Stimulated activated CD8-positive, alpha-beta memory T cell treated with anti-CD3 and anti-CD28 coated beads, Interleukin-4, amount 100 ng/mL, for 48 hours (primary cell): Measurements from ENCODE around the gene EPHA5.

ENCODE experiments used
- DNase-seq: peaks from one replicate; pipeline ENCODE4 v3.0.0-alpha.2; 2020

The EPHA5 gene

GRCh38 chr4:65623506-65623905 is 46.8 kb downstream of the EPHA5 start:
- no peak for DNase-seq

- DNase-seq = no peak
Measured at GRCh38 chr4:65617416-65617815, 52.9 kb downstream of the EPHA5 start.

GRCh38 chr4:65604515-65604914 is 65.8 kb downstream of the EPHA5 start:
- no peak for DNase-seq

- no peak for DNase-seq
Measured at GRCh38 chr4:65600656-65601055, 69.6 kb downstream of the EPHA5 start.

DNA sequence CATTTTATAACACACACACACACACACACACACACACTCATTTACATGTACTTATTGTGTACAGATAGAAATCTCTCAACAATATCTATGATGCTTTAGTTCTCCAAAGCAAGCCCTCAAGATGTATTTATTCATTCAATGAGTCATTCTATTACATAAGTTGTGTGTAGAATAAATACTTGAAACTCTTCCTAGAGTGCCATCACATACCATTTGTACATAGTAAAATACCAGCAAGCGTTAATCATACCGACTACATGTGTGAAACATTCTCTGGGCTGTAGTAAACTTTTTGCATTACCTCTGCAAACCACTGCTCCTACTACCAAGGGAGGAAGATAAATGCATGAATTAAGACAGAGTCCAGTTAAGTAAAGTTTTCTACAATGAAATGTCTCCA is 70.9 kb downstream of the EPHA5 start:
- DNase-seq = no peak

DNA sequence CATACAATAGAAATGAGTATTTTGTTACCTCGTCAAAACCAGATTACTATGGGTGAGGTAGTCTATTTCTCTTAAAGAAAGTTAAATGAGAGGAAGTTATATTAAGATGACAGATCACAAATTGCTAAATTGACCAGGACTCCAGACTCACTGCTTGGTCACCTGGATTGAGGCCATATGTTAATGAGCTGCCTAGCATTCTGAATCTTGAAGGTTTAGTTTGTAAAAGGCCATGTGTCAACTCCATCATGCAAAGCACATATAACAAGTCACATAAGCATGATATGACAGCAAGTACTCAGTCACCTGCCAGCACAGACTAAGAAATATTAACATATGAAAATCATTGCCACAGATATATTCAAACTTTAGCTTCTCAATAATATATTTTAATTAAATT is 72.6 kb downstream of the EPHA5 start:
- DNase-seq = no peak

- no peak for DNase-seq
Measured at GRCh38 chr4:65592089-65592488, 78.2 kb downstream of the EPHA5 start.

DNA sequence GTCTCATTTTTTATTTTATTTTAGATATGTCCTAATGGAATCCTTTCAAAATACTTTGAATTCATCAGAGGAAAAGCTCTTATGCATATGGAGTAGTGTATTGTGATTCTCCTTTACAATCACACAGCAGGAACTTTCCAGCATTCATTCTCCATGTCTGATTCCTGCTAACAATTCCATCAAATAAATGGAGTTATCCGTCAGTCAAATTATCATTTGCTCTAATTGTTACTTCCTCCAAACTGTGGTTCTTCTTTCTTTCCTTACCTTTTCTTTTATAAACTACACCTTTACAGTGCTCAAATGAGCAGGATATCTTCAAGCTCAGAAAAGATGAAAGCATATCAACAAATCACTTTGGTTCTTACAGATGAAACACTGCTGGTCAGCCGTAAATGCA is 80.4 kb downstream of the EPHA5 start:
- no peak for DNase-seq

DNA sequence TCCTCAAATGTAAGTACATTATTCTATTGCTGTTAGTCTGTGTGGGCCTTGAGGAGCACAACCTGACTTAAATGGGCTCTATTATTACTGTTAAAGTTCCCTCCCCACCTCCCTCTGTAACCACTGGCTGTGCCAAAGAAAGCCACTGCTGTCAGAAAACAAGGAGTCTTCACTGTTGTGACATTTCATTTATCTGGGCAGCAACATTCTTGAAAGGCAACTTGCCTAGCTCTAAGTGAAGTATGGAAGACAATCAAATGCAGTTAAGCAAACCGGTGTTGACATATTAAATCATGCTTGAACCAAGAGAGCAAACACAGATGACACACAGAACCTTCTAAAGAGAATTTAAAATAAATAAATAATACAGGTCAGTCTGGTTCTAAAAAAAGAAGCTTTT is 81.0 kb downstream of the EPHA5 start:
- no peak for DNase-seq

- DNase-seq = no peak
Measured at GRCh38 chr4:65580551-65580950, 89.7 kb downstream of the EPHA5 start.

DNA sequence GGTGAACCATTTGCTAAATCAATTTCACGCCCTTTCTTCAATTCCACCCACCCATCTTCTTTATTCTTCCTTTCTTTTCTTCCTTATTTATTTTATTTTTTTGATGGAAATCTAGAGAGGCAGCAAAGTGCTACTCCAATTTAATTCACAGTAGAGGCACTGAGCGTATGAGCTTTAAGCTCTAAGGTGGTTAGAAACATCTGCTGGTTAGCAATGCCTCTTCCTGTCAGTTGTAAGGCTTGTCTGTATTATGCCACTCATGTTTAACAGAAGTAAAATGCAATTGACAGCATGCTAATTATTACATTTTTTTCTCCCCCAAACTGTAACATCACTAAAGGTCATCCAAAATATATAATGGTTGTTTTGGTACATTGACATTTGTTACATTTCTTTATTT is 103.8 kb downstream of the EPHA5 start:
- DNase-seq = no peak

- no peak for DNase-seq
Measured at GRCh38 chr4:65561164-65561563, 109.1 kb downstream of the EPHA5 start.

DNA sequence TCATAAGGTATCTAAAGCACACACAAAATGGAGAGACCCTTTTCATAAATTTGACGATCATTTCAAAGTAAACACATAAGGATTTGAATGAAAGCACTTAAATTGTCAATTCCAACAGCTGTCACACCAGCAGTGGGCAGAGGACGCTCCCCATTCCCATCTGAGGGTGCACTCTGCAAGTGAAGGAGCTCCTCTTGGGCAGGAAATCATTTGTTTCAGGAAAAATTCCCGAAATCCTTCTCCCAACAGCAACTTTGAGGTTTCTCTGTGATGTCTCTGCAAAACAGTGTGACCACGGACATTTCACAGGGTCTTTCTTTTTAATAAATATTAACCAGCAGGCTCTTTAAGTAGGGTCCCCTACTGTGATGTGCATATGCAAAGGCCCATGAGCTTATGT is 111.0 kb downstream of the EPHA5 start:
- no peak for DNase-seq

DNA sequence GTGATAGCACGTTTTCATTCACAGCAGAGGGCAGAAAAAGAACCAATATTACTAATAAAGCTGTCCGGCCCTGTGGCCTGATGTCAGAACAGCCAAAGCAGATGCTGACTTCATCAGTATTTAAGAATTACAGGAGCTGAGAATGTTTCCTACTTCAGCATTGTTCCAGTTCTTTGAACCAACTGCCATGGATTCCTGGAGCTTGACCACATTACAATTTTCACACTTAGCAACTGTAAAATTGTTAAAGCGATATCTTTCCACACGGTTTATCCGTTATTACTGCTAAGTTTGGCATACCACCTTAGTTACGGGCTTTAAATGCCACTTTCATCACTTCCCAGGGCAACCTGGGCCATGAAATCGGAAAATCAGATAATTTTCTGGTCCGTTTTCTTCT is 118.2 kb downstream of the EPHA5 start:
- no peak for DNase-seq

DNA sequence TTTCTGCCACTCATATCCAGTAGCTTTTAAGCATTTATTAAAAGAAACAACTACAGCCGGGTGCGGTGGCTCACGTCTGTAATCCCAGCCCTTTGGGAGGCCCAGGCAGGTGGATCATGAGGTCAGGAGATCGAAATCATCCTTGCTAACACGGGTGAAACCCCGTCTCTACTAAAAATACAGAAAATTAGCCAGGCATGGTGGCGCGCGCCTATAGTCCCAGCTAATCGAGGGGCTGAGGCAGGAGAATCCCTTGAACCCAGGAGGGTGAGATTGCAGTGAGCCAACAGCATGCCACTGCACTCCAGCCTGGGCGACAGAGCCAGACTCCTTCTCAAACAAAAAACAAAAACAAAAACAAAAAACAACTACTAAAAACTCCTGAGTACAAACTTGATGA is 119.8 kb downstream of the EPHA5 start:
- no peak for DNase-seq

DNA sequence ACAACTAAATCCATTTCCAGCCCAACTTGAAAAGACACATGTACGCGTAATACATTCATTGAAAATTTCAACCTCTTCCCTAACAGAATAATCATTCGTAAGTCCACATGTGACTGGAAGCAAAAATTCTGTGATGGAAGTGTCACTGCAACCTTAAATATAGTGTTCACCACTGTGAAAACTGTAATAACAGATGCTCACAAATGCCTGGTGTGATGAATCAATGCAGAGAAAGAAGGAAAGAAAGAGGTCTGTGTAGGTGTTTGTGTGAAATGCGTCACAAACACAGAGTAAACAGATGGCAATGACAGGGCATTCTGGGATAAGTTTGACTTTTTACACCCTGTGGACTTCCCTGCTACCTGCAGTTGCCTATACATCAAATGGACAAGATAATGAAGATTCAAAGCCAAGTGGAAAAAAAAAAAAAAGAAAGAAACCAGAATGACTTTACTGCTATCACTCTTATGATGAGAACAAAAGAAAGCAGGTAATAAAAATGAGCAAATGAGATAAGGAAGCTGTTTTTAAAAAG is 123.3 kb downstream of the EPHA5 start:
- no peak for DNase-seq

DNA sequence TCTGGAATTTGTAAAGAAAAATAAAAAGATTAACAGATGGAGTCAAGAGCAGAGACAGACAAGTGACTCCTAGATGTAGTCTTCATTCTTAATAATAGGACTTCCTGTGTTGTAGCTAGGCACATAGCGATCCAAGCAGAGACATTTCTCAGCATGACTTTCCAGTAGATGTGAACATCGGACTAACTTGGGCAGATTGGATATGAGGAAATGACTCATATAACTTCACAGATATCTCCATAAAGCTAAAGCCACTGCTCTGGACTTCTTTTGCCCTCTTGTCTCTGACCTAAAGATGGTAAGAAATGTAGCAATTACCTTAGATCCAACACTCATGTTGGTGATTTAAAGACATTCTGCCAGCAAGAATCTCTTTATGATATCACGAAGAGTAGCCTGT is 131.7 kb downstream of the EPHA5 start:
- no peak for DNase-seq

- no peak for DNase-seq
Measured at GRCh38 chr4:65535113-65535512, 135.2 kb downstream of the EPHA5 start.

DNA sequence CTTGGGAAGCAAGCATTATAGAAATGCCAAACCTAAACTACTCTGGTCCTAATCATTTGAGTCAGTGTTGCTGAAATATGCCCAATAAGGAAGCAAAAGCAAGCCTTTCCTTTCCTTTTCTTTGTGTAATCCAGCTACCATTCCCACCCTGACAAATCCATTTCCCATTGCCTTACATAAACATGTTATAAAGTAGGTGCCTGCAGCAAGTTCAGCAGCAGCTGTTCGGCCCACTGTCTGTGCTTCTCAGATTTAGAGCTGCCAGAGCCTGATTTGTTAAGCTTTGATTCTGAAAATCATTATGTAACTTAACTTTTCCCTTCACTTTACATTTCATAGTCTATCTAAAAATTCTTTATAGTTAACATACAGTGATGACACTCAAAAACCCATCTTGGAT is 148.6 kb downstream of the EPHA5 start:
- no peak for DNase-seq

- DNase-seq = no peak
Measured at GRCh38 chr4:65515646-65516045, 154.6 kb downstream of the EPHA5 start.

GRCh38 chr4:65510976-65511375 is 159.3 kb downstream of the EPHA5 start:
- no peak for DNase-seq

GRCh38 chr4:65508168-65508567 is 162.1 kb downstream of the EPHA5 start:
- no peak for DNase-seq

DNA sequence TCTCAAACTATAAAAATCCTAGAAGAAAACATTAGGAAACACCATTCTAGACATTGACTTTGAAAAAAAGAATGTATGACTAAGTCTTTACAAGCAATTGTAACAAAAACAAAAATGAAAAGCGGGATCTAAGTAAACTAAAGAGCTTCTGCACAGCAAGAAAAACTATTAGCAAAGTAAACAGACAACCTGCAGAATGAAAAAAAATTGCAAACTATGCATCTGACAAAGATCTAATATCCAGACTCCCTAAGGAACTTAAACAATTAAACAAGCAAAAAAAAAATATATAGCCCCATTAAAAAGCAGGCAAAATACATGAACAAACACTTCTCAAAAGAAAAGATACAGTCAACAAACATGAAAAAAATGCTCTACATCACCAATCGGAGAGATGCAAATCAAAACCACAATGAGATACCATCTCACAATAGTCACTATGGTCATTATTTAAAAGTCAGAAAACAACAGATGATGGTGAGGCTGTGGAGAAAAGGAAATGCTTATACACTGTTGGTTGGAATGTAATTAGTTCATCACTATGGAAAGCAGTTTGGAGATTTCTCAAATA is 168.1 kb downstream of the EPHA5 start:
- no peak for DNase-seq

- DNase-seq = no peak
Measured at GRCh38 chr4:65498606-65499005, 171.7 kb downstream of the EPHA5 start.

GRCh38 chr4:65495439-65495838 is 174.8 kb downstream of the EPHA5 start:
- no peak for DNase-seq

DNA sequence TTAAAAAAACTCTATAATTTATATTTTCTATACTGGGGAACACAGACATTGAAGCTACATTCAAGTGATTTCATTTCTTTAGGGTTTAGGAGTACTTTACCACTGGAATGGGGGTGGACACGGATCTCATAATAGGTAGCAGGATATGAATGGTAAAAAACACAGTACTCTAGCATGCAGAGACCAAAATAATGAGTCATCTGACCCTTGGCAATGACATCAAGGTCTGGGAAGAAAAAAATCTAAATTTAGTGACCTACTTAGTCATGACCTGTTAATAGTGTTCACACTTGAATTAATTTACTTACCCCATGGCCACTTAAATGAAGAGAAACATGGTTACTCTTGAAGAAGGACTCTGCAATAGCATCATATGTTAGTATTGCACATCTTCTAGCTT is 187.9 kb downstream of the EPHA5 start:
- DNase-seq = no peak
